Measurements from ENCODE around the gene BFSP2.

The BFSP2 gene

DNA sequence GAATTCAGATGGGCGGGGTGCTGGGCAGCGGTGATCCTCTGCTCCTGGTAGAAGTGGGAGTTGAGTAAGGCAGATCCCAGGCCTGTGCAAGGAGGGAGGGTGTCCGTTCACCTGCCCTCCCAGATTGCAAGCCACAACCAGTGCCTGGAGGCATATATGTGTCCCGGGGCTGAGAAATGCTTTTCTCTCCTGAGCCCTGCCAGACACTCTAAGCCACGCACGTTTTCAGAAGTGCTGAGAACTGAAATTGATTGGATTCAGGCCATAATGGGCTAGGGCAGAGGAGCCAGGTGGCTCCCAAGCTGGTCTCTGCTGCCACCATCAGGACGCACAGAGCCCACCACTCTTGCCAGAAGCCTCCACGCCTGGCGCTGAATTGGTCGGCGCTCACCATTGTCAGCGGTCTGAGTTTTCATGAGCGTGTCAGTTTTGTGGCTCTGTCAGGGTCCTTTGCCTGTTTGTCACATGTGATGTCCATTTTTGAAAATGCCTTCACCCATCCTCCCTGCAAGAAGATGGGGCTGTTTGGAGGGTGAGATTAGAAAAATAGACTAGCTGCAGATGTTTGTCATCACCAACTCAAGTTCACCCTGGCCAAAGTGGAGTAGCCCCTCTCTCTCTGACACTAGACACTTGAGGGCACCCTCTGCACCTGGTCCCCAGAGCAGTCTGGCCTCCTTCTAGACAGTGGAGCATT lies 15.4 kb upstream of the BFSP2 start:
- FAIRE-seq: no peak

DNA sequence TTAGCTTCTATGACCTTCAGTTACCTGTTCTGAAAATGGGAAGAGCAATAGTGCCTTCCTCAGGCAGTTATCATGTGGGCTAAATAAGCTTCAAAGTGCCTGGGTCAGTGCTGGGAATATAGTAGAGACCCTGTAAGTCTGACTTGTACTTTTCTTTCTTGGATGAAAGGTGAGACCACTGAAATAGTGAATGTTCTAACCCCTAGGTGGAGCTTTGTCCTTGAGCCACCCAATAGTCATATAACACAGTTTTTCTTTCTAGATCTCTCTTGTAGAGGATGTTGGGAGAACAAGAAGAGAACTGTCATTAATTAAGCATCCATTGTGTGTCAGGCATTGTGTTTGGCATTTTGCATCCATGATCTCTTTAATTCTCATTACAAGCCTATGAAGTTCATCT lies 13.0 kb upstream of the BFSP2 start:
- no peak for FAIRE-seq

DNA sequence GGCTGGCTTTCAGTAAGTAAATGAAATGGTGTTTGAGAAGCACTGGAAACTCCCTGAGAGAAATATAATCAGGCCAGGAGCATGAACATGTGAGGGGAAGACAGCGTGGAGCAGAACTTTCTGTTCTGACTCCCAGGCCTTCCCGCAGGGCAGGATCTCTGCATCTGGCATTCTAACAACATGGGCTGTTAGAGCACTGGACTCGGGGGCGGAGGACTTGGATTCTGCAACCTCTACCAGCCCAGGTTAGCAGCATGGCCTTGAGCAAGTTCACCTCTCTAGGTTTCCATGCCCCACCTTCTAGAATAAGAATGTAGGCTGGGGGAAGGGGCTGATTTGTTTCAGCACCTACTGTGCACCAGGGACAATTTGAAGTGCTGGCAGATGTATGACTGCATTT lies 12.5 kb upstream of the BFSP2 start:
- FAIRE-seq: no peak

DNA sequence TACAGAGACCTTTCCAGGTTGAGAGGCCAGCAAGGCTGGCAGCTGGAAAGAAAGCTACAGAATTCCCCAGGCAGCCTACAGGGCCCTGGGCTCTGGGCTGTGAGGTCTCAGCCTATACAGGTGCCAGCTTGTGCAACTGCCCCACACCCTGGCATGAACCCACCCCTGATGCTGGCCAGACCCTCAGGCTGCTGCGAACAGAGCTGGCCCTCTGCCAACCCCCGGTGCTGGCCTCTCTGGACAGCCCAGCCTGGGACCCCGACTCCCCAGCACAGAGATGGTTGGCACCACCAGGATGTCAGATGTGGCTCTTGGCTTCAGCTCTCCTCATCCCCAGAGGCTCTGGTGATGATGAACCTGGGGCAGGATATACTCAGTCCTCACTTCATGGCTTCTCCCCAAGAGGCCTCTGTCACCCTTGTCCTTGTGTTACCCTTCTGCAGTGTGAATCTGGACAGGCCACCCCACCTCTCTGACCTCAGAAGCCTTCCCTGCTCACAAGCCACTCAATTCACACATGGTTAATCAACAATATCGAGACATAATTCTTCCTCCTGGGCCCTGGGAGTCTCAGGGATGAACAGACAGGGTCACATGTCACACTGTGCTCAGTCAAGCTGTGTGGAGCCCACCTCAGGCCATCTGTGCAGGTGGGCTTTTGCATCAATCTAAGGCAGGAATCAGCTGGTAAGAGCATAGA lies 11.0 kb upstream of the BFSP2 start:
- no peak for FAIRE-seq

DNA sequence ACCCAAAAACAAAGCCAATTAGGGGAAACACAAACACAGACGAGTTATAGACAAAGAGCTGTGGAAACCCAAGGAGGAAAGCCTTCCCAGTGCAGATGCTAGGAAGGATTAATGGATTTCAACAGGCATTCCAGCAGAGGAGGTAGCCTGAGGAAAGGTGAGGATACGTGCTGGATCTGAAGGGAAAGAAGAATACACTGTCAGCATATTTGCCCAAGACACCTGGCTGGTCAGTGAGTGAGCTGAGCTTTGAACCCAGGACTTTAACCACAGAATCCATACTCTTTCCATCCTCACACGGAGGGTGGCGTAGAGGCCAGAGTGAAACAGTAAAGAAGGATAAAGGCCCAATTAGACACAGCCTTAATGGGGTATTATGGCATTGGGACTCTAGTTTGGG lies 9.1 kb upstream of the BFSP2 start:
- no peak for FAIRE-seq

DNA sequence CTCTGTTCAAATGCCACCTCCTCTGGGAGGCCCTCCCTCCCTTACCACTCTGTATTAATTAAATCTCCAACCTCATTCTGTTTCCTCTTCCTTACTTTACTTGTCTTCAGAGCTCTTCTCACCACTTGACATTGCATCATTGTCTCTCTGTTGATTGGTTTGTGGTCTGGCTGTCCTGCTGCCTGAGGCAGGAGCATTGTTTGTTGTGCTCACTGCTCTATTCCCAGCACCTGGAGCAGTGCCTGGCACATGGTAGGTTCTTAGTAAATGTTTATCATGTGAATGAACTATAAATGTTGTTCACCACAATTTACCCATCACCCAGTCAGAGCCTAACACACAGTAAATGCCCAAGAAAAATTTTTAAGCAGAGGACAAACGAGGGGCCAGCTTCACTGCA lies 6.7 kb upstream of the BFSP2 start:
- FAIRE-seq: no peak

DNA sequence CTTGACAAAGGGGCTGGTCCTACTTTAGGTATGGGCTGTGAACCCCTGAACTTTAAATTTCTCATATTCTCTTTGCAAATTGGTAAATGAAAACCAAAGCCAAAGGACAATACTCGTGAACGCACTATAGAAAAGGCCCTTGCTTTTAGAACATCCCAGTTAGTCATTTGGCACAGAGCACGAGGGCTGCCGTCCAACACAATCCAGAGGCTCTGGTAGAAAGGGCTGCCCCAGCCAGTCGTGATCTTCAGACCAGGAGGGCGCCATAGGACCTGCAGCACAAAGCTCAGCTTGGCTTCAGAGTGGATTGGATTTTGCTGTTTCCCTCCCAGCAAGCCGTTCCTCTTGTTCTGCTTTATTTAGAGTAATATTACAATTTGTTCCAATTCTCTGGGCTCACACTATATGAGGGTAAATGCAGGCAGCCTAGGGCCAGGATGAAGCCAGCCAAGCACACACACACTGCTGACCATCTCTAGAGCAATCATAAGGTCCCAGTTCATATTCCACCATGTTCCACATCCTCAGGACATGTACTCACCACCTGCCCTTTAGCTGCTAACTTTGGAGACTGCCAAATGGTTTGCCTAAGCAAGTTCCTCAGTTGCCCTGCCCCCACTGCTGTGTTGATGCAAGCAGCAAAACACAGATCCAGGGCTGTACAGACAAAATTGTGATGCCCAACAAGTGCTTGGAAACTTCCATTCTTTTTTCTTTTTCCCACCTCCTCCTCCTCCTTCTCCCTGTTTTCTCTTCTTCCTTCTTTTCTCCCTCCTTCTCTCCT lies 6.0 kb upstream of the BFSP2 start:
- no peak for FAIRE-seq

DNA sequence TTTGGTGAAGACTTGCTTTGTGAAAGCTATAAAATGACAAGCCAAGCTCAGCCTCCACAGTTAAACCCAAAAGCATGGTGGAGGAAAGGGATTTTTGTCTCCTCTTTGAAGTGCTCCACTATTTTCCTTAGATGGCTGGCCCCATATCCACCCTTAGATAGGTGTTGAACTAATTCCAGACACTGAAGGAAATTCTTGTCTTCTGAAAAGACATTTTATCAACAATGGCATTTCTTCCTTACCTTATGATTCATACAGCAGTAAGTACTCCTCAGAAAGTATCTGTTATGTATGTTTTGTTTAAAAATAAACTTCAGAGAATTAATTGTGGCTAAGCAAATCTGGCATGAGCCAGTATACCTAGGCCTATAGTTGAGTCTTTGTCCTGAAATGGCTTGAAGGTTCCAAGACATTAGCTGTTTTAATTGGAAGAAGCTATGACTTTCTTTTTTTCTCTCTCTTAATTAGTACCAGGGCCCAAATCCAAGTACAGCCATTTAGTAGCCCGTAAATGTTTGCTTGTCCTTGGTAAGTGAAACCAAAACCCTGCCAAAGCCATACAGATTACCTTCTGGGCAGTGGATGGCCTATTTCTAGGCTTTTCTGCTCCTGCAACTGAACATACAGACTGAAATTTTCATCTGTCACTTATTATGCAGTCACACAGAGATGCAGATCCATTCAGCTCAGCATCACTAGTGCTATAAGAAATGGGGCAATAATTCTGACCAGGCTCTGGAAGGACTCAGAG lies 5.1 kb upstream of the BFSP2 start:
- FAIRE-seq: no peak

DNA sequence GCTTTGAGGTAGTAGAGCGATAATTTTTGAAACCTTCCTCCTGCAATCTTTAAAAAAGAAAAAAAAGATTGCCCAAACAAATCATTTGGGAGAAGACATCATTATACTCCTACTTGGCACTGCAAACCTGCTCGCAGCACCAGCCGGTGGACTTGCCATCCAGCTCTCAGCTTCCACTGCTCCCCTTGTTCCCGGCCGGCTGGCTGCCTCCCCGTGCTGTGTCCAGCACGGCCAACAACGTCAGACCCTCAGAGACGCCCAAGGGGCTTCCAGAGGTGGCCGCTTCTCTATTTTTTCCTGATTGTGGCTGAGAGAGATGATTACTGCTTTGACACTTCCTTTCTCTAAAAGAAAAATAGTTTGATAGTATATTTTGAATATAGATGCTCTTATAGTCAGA lies 3.0 kb upstream of the BFSP2 start:
- no peak for FAIRE-seq

DNA sequence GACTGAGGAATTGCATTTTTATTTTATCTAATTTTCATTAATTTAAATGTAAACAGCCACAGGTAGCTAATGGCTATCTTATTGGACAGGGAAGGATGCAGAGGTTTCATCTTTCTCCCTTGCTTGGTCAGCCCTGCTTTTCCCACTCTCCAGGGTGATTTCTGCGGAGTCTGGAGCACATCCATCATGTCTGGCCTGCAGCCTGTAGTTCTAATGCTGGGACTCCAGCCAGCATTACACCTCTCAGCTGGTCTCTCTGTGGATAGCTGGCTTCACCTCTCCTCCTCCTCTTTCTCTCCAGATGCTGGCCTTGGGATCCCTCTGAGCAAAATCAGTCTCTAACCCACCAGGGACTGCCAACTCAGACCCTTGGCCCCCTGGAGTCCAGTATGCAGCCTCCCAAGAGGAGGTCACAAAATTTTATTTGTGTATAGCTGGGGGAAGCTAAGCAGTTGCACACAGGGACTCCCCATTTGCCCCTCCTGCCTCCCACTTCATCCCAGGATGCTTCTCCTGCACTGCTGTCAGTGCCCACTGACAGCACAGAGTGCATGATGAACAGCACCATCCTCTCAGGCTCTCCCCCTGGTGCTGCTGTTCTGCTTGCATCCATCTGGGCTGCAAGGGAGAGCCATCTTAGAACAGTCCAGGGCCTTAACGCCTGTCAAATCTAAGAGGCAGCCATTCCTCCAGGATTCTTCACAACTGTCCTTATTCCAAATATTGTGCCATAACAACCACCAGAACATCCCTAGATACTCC lies 1.7 kb downstream of the BFSP2 start:
- no peak for FAIRE-seq

DNA sequence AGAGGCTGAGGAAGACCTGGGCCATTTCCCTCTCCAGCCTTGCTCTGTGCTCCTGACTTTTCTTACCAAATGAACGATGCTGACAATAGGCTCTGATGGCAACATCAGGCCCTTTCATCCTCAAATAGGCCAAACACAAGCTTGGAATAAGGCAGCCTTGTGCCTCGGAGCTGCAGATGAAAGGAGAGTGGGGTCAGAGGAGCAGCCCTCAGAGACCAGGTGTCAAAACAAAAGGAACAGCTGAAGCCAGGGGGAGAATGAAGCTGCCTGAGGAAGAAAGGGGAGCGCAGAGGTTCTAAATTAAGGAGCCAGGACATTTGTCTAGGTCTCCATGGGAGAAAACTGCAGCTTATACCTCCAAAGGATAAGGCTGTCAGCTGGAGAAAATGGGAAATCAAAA lies 5.1 kb downstream of the BFSP2 start:
- FAIRE-seq: no peak

DNA sequence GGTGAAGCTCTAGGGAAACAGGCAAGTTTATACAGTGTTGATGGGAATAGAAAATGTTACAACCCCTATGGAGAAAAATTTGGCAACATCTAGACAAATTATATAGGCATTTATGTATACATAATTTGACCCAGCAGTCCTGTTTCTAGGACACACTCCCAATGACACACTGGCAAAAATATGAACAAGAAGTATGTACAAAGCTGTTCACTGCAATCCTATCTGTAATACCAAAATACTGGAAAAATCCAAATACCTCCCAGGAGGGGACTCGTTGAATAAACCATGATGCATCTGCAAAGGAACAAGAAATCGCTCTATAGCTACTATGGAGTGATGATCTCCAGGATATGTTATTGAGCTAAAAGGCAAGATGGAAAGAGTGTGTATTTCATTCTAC lies 8.5 kb downstream of the BFSP2 start:
- no peak for FAIRE-seq

DNA sequence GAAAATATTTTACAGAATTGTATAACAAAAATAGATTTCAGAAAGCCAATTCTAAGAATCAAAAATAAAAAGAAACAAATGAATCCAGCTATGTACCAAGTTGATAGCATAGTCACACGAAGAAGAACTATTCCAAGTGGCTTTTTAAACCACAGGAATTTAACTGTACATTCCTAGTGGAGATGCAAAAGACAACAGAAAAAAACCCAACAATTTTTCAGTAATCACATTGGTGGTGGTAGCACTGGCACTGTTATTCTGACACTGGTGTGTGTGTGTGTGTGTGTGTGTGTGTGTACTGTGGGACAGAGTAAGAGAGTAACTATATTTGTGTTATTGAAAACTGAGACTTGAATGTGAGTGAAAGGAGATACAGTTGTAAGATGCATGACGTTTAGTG lies 9.1 kb downstream of the BFSP2 start:
- no peak for FAIRE-seq

DNA sequence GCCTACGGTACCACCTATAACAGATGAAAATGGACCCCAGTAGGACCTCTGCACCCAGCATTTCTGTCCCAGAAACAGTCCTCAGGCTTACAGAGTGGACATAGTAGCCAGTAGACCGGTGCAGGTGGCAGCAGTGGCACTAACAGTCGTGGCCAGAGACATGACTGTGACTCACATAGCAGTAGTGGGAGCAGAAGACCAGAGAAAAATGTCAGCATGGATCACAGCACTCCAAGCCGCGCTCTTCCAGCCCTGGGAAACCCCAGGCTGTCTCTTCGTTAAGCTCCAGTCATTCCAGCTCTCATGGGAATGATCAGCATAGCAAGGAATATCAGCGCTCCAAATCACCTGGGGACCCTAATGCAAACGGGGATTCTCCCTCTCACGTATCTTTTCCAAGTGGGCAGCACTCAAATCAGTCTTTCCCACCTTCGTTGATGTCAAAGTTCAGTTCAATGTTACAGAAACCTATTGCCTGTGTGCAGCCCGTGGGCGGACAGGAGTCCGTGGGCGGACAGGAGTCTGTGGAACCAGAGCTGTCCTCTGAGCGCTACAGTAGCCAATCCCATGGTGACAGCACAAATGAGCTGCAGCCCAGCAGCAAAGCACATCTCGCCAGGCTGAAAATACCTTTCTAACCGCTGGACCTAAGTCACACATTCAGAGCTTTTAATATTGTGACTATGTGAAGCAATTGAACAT lies 10.5 kb downstream of the BFSP2 start:
- FAIRE-seq: no peak

DNA sequence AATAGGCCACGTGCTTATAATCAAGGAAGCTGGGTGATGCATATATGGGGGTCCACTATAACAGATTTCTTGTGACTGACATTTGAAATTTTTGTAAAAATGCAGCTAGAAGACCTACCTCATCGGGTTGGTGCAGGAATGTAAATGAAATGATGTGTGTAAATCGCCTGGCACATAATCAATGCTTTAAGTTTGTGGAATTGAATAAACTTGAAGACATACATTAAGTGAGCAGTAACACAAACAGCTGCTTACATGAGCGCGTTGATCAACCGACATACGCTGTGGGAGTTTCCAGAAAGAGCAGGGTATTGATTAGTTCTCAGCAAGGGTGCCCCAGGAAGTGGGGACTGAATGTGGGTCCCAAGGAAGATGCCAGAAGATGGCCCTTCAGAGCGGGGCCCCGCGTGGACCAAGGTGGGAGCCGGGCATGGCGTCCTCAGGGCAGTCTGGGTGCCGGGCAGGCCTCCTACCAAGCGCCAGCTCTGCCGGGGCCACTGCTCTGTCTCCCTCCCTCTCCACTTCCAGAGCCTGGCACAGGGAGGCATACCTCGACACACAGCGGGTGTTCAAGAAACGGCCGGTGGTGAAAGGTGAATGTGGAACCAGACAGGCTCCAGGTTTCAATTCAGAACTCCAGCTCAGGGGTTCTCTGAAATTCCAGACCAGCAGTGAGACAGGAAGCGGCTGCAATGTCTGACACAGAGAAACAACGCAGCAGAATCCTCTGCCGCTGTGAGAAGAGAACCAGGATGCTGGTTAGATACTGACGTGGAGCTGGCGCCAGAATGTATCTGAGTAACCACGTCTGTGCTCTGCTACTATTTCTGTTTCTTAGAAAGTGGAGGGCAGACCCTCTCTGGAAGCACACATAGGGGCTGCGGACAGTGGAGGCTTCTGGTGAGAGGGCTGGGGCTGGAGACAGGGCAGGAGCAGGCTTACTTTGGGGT lies 12.6 kb downstream of the BFSP2 start:
- FAIRE-seq: no peak

DNA sequence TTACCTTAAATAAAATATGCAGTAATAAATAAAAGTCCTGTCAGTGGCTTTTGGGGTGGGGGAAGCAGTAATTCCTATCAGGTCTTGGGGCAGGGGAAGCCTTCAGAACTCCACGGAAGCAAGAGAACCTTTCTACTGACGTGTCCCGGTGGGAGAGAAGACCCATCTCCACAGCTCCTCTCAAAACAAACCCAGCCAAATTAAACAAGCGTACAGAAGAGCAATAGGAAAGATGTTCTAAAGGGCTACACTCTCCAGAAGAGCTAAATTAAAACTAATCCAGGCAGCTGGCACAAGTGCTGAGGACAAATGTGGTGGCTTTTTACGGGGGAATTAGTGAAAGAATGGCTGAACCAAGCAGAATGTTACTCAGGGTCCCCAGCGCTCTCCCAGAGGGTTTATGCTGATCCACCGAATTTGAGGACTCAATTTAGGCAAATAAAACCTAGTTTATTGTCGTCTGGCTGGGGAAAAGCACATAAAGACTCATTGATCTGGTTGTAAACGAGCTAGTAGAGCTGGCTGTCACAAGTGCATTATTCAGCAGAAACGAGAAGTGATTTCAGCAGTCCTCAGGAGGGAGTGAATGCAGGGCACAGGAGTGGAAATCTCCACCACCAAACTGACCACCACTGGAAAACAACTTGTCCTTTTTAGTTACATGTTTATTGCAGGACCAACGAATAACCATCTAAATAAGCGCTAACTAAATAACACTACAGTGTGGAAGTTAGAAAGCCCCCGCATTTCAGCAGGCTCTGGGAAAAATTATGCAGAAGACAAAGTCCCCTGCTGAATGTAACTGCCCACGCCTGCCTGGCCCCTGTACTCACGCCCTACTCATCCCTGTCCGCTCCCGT lies 13.5 kb downstream of the BFSP2 start:
- FAIRE-seq: no peak

DNA sequence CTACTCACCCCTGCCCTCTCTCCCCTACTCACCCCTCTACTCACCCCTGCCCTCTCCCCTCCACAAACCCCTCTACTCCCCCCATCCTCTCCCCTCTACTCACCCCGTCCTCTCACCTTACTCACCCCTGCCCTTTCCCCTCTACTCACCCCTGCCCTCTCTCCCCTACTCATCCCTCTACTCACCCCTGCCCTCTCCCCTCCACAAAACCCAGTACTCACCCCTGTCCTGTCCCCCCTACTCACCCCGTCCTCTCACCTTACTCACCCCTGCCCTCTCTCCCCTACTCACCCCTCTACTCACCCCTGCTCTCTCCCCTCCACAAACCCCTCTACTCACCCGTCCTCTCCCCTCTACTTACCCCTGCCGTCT lies 14.2 kb downstream of the BFSP2 start:
- FAIRE-seq: no peak

DNA sequence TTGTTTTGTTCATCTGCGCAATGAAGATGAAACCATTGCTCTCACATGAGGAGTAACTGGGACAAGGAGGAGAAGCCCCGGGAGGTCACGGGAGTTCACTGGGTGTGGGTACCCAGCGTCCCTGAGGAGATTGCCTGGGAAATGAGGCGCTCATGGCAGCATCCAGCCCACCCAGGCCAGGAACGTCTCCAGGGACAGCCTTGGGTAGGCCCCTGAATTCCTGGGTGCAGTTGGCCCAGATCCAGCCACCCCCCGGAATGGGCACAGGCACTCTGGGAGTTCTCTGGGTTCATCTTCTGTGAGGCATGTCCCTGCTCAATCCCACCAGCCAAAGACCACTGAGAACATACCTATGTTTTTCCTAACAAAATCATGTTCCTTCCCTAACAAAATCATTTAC lies 18.5 kb downstream of the BFSP2 start:
- FAIRE-seq: no peak

DNA sequence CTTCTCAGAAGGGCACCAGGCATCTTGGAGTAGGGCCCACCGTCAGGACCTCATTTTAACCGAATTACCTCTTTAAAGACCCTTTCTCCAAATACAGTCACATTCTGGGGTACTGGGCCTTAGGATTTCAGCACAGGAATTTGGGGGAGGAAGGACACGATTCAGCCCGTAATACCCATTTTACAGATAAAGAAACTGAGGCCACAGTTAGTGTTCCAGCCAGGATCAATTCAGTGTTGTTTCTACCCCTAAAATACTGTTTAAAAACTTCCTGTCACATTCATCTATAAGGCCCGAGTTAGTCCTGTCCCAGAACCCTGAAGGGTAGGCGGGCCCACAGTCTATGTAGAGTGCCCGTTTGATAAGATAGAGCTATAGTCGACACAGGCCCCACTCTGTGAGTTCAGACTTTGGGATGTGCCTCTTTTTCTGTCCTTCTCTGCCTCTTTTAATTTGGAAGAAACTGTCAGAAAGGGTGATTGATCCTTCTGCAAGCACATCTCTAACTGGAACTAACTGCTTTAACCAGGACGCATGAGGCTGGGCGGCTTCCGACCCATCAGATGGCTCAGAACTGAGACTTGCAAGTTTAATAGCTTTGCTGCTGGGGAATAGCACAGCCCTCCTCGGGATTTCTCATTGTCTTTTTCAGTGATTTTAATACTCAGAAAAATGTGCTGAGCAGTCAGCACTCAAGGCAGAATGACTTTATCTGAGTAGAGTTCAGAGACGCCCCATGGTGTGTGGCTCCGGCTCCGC lies 19.5 kb downstream of the BFSP2 start:
- no peak for FAIRE-seq
